GM08714 (cell line): ENCODE data around the gene CDK5RAP3.
"Not testable (repeated sequence)": the region's sequence is repeated elsewhere in the genome, so short reads cannot be mapped to it uniquely, and the experiment has no call there.

Experiments
- H3K4me3 ChIP-seq: fragments of 200-500 bp; sonication (Bioruptor generic); 2 replicates; pipeline ENCODE4 v1.5.1; 2014; ENCODE audit warnings: mild to moderate bottlenecking, low read length, inconsistent platforms
- ZNF274 ChIP-seq: IDR thresholded peaks from 2 replicates; pipeline ENCODE4 v1.6.1; 2012; ENCODE audit warnings: mild to moderate bottlenecking, low read depth, low read length

Gene CDK5RAP3

GRCh38 chr17:47993964-47994363, 23.1 kb downstream of the CDK5RAP3 start:
- no peak overlapping the region for H3K4me3 ChIP-seq
- no peak for TF ChIP-seq ZNF274

GRCh38 chr17:47994724-47995123, 23.8 kb downstream of the CDK5RAP3 start:
- H3K4me3 ChIP-seq, result no peak overlapping the region
- TF ChIP-seq ZNF274, result no peak

- TF ChIP-seq ZNF274, result no peak
Observed at GRCh38 chr17:47995241-47995935, 24.5 kb downstream of the CDK5RAP3 start.

GRCh38 chr17:47996201-47996600, 25.3 kb downstream of the CDK5RAP3 start:
- TF ChIP-seq ZNF274, result no peak

More at GRCh38 chr17:47995241-47995935, 24.5 kb downstream of the CDK5RAP3 start:
- H3K4me3 ChIP-seq, result no peak overlapping the region

GRCh38 chr17:47997586-47997985, 26.7 kb downstream of the CDK5RAP3 start:
- TF ChIP-seq ZNF274, result no peak
- H3K4me3 ChIP-seq, result no peak overlapping the region

More at GRCh38 chr17:47996201-47996600, 25.3 kb downstream of the CDK5RAP3 start:
- no peak overlapping the region for H3K4me3 ChIP-seq

- TF ChIP-seq ZNF274, result no peak
Observed at GRCh38 chr17:47998044-47998443, 27.1 kb downstream of the CDK5RAP3 start.

GRCh38 chr17:47999582-47999981, 28.7 kb downstream of the CDK5RAP3 start:
- no peak overlapping the region for H3K4me3 ChIP-seq
- TF ChIP-seq ZNF274, result no peak

More at GRCh38 chr17:47998044-47998443, 27.1 kb downstream of the CDK5RAP3 start:
- H3K4me3 ChIP-seq, result no peak overlapping the region

- no peak for TF ChIP-seq ZNF274
- H3K4me3 ChIP-seq, result no peak overlapping the region
Observed at GRCh38 chr17:48001197-48001596, 30.3 kb downstream of the CDK5RAP3 start.

- H3K4me3 ChIP-seq, result not testable (repeated sequence)
Observed at GRCh38 chr17:48001657-48002056, 30.7 kb downstream of the CDK5RAP3 start.

- no peak for TF ChIP-seq ZNF274
- H3K4me3 ChIP-seq, result no peak overlapping the region
Observed at GRCh38 chr17:48002266-48002915, 31.5 kb downstream of the CDK5RAP3 start.

GRCh38 chr17:48002916-48003416, 32.1 kb downstream of the CDK5RAP3 start:
- TF ChIP-seq ZNF274, result no peak
- no peak overlapping the region for H3K4me3 ChIP-seq

- H3K4me3 ChIP-seq, result no peak overlapping the region
Observed at GRCh38 chr17:48003417-48004151, 32.7 kb downstream of the CDK5RAP3 start.

GRCh38 chr17:48004983-48005382, 34.1 kb downstream of the CDK5RAP3 start:
- no peak for TF ChIP-seq ZNF274
- no peak overlapping the region for H3K4me3 ChIP-seq

More at GRCh38 chr17:48003417-48004151, 32.7 kb downstream of the CDK5RAP3 start:
- no peak for TF ChIP-seq ZNF274

GRCh38 chr17:48006936-48007709, 36.2 kb downstream of the CDK5RAP3 start:
- TF ChIP-seq ZNF274, result no peak
- H3K4me3 ChIP-seq, result no peak overlapping the region
